Measurements from ENCODE around the gene FNDC3B.

The FNDC3B gene

DNA sequence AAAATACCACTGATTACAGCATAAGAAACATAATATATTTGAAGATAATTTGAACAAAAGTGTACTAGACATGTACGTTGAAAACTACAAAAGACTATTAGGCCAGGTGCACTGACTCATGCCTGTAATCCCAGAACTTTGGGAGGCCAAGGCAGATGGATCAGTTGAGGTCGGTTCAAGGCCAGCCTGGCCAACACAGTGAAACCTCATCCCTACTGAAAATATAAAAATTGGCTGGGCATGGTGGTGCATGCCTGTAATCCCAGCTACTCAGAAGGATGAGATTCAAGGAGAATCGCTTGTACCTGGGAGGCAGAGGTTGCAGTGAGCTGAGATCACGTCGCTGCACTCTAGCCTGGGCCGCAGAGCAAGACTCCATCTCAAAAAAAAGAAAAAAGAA, 36.2 kb upstream of the FNDC3B start:
- no peaks in the 10 kb centered on the region for H3K9me3 ChIP-seq (ENCODE audit: insufficient read depth, low read length)
- H2AFZ ChIP-seq (ENCODE audit: low read depth, low read length): no peak overlapping the region
- no peak overlapping the region for H3K4me2 ChIP-seq (ENCODE audit: low read length)
- H3K27me3 ChIP-seq (ENCODE audit: low read depth, low read length): no peaks in the 10 kb centered on the region
- no peaks in the 10 kb centered on the region for H4K20me1 ChIP-seq (ENCODE audit: insufficient read depth, low read length)
- no peak for TF ChIP-seq EZH2phosphoT487 (IDR thresholded peaks at IDR 0.05; ENCODE audit: low read depth)
- TF ChIP-seq, protein P1, sequence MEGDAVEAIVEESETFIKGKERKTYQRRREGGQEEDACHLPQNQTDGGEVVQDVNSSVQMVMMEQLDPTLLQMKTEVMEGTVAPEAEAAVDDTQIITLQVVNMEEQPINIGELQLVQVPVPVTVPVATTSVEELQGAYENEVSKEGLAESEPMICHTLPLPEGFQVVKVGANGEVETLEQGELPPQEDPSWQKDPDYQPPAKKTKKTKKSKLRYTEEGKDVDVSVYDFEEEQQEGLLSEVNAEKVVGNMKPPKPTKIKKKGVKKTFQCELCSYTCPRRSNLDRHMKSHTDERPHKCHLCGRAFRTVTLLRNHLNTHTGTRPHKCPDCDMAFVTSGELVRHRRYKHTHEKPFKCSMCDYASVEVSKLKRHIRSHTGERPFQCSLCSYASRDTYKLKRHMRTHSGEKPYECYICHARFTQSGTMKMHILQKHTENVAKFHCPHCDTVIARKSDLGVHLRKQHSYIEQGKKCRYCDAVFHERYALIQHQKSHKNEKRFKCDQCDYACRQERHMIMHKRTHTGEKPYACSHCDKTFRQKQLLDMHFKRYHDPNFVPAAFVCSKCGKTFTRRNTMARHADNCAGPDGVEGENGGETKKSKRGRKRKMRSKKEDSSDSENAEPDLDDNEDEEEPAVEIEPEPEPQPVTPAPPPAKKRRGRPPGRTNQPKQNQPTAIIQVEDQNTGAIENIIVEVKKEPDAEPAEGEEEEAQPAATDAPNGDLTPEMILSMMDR (IDR thresholded peaks at IDR 0.05; ENCODE audit: low read depth, low read length): no peak
- no peak overlapping the region for H3K4me3 ChIP-seq (ENCODE audit: low read length)
- H3K79me2 ChIP-seq (ENCODE audit: low read length): no peaks in the 10 kb centered on the region
- H3K4me1 ChIP-seq (ENCODE audit: low read length): no peaks in the 10 kb centered on the region
- H3K36me3 ChIP-seq (replicated peaks; ENCODE audit: low read depth, low read length): no peaks in the 10 kb centered on the region
- H3K27ac ChIP-seq (ENCODE audit: low read length): no peak overlapping the region
- no peak overlapping the region for H3K9ac ChIP-seq (ENCODE audit: low read length)

DNA sequence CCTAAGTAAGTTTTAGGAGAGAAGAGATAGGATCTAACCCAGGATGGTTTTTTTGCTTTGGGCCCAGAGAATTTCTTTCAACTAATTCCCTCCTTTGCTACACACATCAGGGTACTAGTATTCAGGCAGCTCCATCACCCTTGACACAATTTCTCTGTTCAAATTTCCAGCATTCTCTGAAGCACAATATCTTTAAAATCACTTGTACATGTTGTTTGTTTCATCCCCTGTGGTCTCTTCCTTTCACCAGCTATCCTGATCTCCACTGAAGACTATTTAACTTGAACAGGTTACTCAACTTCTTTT, 32.4 kb upstream of the FNDC3B start:
- Histone ChIP-seq H2AFZ (ENCODE audit: low read depth, low read length) (no peak overlapping the region), H4K20me1 (ENCODE audit: insufficient read depth, low read length) (no peaks in the 10 kb centered on the region), H3K9me3 (ENCODE audit: insufficient read depth, low read length) (no peaks in the 10 kb centered on the region), H3K4me1 (ENCODE audit: low read length) (no peaks in the 10 kb centered on the region), H3K27ac (ENCODE audit: low read length) (no peak overlapping the region), H3K4me2 (ENCODE audit: low read length) (no peak overlapping the region), H3K4me3 (ENCODE audit: low read length) (no peak overlapping the region), H3K36me3 (replicated peaks; ENCODE audit: low read depth, low read length) (no peaks in the 10 kb centered on the region), H3K27me3 (ENCODE audit: low read depth, low read length) (no peaks in the 10 kb centered on the region), H3K79me2 (ENCODE audit: low read length) (no peaks in the 10 kb centered on the region), H3K9ac (ENCODE audit: low read length) (no peak overlapping the region)
- TF ChIP-seq EZH2phosphoT487 (IDR thresholded peaks at IDR 0.05; ENCODE audit: low read depth): no peak
- TF ChIP-seq, protein P1 (IDR thresholded peaks at IDR 0.05; ENCODE audit: low read depth, low read length): no peak

DNA sequence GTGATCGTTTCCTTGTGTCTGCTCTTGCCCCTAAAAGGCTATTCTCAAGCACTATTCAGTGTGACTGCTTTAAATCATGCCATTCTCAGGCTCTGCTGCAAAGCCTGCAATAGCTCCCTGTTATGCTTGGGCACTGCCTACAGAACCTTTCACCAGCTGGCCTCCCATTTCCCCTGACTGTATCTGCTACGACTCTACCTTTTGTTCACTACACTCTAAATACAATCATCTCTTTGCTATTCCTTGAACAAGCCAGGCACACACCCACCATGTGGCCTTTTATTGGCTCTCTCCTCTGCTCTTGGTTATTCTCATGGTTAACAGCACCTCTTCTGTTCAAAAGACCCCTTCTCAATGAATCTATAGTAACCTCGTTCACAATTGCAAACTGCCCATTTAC, 29.6 kb upstream of the FNDC3B start:
- Histone ChIP-seq H3K27ac (ENCODE audit: low read length) (no peak overlapping the region), H3K36me3 (replicated peaks; ENCODE audit: low read depth, low read length) (no peaks in the 10 kb centered on the region), H3K79me2 (ENCODE audit: low read length) (no peaks in the 10 kb centered on the region), H2AFZ (ENCODE audit: low read depth, low read length) (no peak overlapping the region), H3K27me3 (ENCODE audit: low read depth, low read length) (no peaks in the 10 kb centered on the region), H4K20me1 (ENCODE audit: insufficient read depth, low read length) (no peaks in the 10 kb centered on the region), H3K4me3 (ENCODE audit: low read length) (no peak overlapping the region), H3K4me2 (ENCODE audit: low read length) (no peak overlapping the region), H3K9me3 (ENCODE audit: insufficient read depth, low read length) (no peaks in the 10 kb centered on the region), H3K4me1 (ENCODE audit: low read length) (no peaks in the 10 kb centered on the region), H3K9ac (ENCODE audit: low read length) (no peak overlapping the region)
- no peak for TF ChIP-seq EZH2phosphoT487 (IDR thresholded peaks at IDR 0.05; ENCODE audit: low read depth)
- TF ChIP-seq, protein P1 (IDR thresholded peaks at IDR 0.05; ENCODE audit: low read depth, low read length): no peak

DNA sequence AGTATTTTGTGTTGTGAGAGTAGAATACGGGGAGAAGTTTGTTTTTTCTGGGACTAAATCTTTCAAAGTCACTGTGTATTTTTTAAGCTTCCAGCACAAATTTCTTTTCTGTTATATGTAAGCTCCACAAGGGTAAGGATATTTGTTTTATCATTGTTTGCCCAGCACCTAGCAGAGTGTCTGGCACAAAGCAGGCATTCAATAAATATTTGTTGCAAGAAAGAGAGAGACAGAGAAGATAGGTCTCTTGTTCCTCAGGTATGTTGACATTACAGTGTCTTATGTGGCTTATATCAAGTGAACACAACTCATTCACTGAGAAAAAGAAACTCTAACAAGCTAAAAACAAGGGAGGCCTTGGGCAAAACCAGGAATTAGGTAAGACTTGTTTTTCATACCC, 26.6 kb upstream of the FNDC3B start:
- no peak overlapping the region for H2AFZ ChIP-seq (ENCODE audit: low read depth, low read length)
- H3K27me3 ChIP-seq (ENCODE audit: low read depth, low read length): no peaks in the 10 kb centered on the region
- H3K36me3 ChIP-seq (replicated peaks; ENCODE audit: low read depth, low read length): no peaks in the 10 kb centered on the region
- no peak overlapping the region for H3K9ac ChIP-seq (ENCODE audit: low read length)
- H3K27ac ChIP-seq (ENCODE audit: low read length): no peak overlapping the region
- H3K79me2 ChIP-seq (ENCODE audit: low read length): no peaks in the 10 kb centered on the region
- no peak overlapping the region for H3K4me2 ChIP-seq (ENCODE audit: low read length)
- no peaks in the 10 kb centered on the region for H3K4me1 ChIP-seq (ENCODE audit: low read length)
- TF ChIP-seq, protein P1 (IDR thresholded peaks at IDR 0.05; ENCODE audit: low read depth, low read length): no peak
- no peak for TF ChIP-seq EZH2phosphoT487 (IDR thresholded peaks at IDR 0.05; ENCODE audit: low read depth)
- H3K4me3 ChIP-seq (ENCODE audit: low read length): no peak overlapping the region
- no peaks in the 10 kb centered on the region for H4K20me1 ChIP-seq (ENCODE audit: insufficient read depth, low read length)
- no peaks in the 10 kb centered on the region for H3K9me3 ChIP-seq (ENCODE audit: insufficient read depth, low read length)

Data from OCI-LY3 (cell line).